ENCODE results near the gene IMMP1L. TPM values are rescaled to one million over a fixed set of nuclear protein-coding genes. Genes with fewer than 3 reads are reported as not detected.

Gene IMMP1L
- total RNA-seq, 1 experiment from 2014 or later, result 21.1 TPM

DNA sequence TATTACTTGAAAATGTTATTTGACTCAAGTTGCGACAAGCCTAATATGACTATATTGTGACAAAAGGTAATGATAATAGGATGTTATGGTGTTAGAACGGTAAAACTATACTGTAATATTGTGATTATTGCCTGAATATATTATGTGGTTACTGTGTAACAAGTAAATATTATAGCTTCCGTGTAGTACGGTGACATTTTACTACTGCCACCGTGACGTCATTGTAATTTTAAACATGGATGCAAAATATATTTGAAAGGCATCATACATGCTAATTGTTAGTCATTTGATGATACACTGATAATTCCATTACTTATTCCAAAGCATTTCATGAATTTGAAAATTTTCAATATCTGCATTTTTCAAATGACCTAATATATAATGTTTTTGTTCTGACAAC is 2.7 kb upstream of the IMMP1L start:
- CTCF ChIA-PET, result no interaction called here
- TF ChIP-seq TCF7L2 (IDR thresholded peaks at IDR 0.05; ENCODE audit: low read depth, low read length), result no peak
- TF ChIP-seq, protein P1, sequence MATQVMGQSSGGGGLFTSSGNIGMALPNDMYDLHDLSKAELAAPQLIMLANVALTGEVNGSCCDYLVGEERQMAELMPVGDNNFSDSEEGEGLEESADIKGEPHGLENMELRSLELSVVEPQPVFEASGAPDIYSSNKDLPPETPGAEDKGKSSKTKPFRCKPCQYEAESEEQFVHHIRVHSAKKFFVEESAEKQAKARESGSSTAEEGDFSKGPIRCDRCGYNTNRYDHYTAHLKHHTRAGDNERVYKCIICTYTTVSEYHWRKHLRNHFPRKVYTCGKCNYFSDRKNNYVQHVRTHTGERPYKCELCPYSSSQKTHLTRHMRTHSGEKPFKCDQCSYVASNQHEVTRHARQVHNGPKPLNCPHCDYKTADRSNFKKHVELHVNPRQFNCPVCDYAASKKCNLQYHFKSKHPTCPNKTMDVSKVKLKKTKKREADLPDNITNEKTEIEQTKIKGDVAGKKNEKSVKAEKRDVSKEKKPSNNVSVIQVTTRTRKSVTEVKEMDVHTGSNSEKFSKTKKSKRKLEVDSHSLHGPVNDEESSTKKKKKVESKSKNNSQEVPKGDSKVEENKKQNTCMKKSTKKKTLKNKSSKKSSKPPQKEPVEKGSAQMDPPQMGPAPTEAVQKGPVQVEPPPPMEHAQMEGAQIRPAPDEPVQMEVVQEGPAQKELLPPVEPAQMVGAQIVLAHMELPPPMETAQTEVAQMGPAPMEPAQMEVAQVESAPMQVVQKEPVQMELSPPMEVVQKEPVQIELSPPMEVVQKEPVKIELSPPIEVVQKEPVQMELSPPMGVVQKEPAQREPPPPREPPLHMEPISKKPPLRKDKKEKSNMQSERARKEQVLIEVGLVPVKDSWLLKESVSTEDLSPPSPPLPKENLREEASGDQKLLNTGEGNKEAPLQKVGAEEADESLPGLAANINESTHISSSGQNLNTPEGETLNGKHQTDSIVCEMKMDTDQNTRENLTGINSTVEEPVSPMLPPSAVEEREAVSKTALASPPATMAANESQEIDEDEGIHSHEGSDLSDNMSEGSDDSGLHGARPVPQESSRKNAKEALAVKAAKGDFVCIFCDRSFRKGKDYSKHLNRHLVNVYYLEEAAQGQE (IDR thresholded peaks at IDR 0.05; ENCODE audit: insufficient read depth in 1 of 2, low read depth in 2 of 2, low read length in 1 of 2), result no peak
- TF ChIP-seq SIN3A (IDR thresholded peaks at IDR 0.05; ENCODE audit: borderline replicate concordance, insufficient read depth, low read depth, low read length), result no peak
- no peak for TF ChIP-seq POLR2AphosphoS5 (IDR thresholded peaks at IDR 0.05; ENCODE audit: low read depth, low read length)
- TF ChIP-seq, protein P2, sequence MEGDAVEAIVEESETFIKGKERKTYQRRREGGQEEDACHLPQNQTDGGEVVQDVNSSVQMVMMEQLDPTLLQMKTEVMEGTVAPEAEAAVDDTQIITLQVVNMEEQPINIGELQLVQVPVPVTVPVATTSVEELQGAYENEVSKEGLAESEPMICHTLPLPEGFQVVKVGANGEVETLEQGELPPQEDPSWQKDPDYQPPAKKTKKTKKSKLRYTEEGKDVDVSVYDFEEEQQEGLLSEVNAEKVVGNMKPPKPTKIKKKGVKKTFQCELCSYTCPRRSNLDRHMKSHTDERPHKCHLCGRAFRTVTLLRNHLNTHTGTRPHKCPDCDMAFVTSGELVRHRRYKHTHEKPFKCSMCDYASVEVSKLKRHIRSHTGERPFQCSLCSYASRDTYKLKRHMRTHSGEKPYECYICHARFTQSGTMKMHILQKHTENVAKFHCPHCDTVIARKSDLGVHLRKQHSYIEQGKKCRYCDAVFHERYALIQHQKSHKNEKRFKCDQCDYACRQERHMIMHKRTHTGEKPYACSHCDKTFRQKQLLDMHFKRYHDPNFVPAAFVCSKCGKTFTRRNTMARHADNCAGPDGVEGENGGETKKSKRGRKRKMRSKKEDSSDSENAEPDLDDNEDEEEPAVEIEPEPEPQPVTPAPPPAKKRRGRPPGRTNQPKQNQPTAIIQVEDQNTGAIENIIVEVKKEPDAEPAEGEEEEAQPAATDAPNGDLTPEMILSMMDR (IDR thresholded peaks at IDR 0.05), result no peak
- Histone ChIP-seq H3K9me3 (ENCODE audit: control insufficient read depth, insufficient read depth, low read depth, low read length) (no peaks in the 10 kb centered on the region), H3K4me3 (ENCODE audit: low read depth in 2 of 2, low read length in 2 of 2) (no peak overlapping the region), H3K27ac (ENCODE audit: low read length) (no peak overlapping the region), H3K4me1 (ENCODE audit: control insufficient read depth, insufficient read depth, low read length) (peaks cover 16% of the 10 kb centered on the region), H3K27me3 (ENCODE audit: control insufficient read depth, insufficient read depth, low read length) (no peaks in the 10 kb centered on the region), H3K36me3 (ENCODE audit: control insufficient read depth, insufficient read depth, low read length) (peaks cover 4% of the 10 kb centered on the region; the same call in 1 of the 2 replicates)
- POLR2A ChIA-PET, result interaction anchor here (0.5 kb wide), 1 partner anchor 1380 kb away, joined by 3 read pairs; the partner anchor contains the start of gene QSER1
- DNase-seq (ENCODE audit: low read depth, low spot score) (no peak), ATAC-seq (no peak)
- intact Hi-C loops (cut with micrococcal nuclease; ENCODE audit: unreplicated experiment) (no loop called here), in situ Hi-C loops (cut with HindIII; ENCODE audit: low pct_unique_long_range_greater_than_20kb, low sequenced_read_pairs) (no loop called here)
- no TSS peak for BruUV-seq (replicated peaks)

DNA sequence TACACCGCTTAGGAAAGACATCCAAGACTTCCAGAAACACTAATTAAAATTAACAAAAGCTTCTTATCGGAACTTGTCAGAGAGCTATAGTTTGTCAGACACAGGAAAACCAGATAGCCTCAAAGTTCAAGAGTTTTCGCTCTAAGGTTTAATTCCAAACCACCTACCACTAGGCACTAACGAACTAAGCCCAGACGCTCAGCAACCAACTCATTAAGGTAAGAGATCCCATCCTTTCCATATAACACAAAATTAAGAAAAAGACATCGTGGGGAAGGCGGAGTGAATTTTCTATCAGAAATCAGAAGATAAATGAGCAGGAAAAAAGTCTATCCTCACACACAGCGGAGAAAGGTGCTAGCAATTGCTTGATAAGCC is 382 bp downstream of the IMMP1L start:
- POLR2A ChIA-PET, result interaction anchor here (0.6 kb wide), 1 partner anchor 926 kb away, joined by 3 read pairs; the partner anchor contains the start of gene WT1
- H3K9me3 ChIP-seq (ENCODE audit: control insufficient read depth, insufficient read depth, low read depth, low read length), result no peaks in the 10 kb centered on the region
- peak; percentile 41 for ATAC-seq
- CTCF ChIA-PET, result no interaction called here
- H3K27me3 ChIP-seq (ENCODE audit: control insufficient read depth, insufficient read depth, low read length), result no peaks in the 10 kb centered on the region
- peak overlapping the region; percentile 97 for H3K27ac ChIP-seq (ENCODE audit: low read length)
- peak overlapping the region; percentile 96 to 100 for H3K4me3 ChIP-seq (ENCODE audit: low read depth in 2 of 2, low read length in 2 of 2)
- intact Hi-C loops (cut with micrococcal nuclease; ENCODE audit: unreplicated experiment), result no loop called here
- in situ Hi-C loops (cut with HindIII; ENCODE audit: low pct_unique_long_range_greater_than_20kb, low sequenced_read_pairs), result no loop called here
- TF ChIP-seq SIN3A (IDR thresholded peaks at IDR 0.05; ENCODE audit: borderline replicate concordance, insufficient read depth, low read depth, low read length) (no peak), TCF7L2 (IDR thresholded peaks at IDR 0.05; ENCODE audit: low read depth, low read length) (no peak), POLR2AphosphoS5 (IDR thresholded peaks at IDR 0.05; ENCODE audit: low read depth, low read length) (no peak)
- TF ChIP-seq, protein P2 (IDR thresholded peaks at IDR 0.05), result no peak
- TF ChIP-seq, protein P1 (IDR thresholded peaks at IDR 0.05; ENCODE audit: insufficient read depth in 1 of 2, low read depth in 2 of 2, low read length in 1 of 2), result no peak
- H3K36me3 ChIP-seq (ENCODE audit: control insufficient read depth, insufficient read depth, low read length), result peaks cover 4% of the 10 kb centered on the region; the same call in 1 of the 2 replicates
- no TSS peak for BruUV-seq (replicated peaks)
- peaks cover 16% of the 10 kb centered on the region for H3K4me1 ChIP-seq (ENCODE audit: control insufficient read depth, insufficient read depth, low read length)
- DNase-seq (ENCODE audit: low read depth, low spot score), result no peak

All from Panc1 (cell line).